Skin epidermis (tissue), 12 donors: ENCODE data around the gene UMPS.

Experiments
- H3K27ac ChIP-seq, 21 experiments: fragments of 200-600 bp; sonication (generic) in 11 of 21; one replicate each; pipeline ENCODE4 v1.5.0; 2020; ENCODE audit warnings: mild to moderate bottlenecking in 3 of 21, inconsistent platforms in 2 of 21, moderate library complexity in 2 of 21
- H3K4me3 ChIP-seq, 7 experiments: fragments of 200-600 bp; sonication (generic) in 2 of 7; one replicate each; pipeline ENCODE4 v1.5.0; 2020; ENCODE audit warnings: inconsistent platforms in 2 of 7, mild to moderate bottlenecking in 2 of 7, moderate library complexity in 1 of 7

Gene UMPS

GRCh38 chr3:124730129-124730940 lies at the start of gene UMPS:
TSS of gene UMPS (plus strand) at chr3:124730452. CDS start at chr3:124730472, 20 bp downstream.
- Histone ChIP-seq H3K4me3 (peak within 1 kb of the TSS; percentile 48 to 80 (median 69)), H3K27ac (peak within 1 kb of the TSS in 20 of 21 experiments; percentile 22 to 88 (median 78))

DNA sequence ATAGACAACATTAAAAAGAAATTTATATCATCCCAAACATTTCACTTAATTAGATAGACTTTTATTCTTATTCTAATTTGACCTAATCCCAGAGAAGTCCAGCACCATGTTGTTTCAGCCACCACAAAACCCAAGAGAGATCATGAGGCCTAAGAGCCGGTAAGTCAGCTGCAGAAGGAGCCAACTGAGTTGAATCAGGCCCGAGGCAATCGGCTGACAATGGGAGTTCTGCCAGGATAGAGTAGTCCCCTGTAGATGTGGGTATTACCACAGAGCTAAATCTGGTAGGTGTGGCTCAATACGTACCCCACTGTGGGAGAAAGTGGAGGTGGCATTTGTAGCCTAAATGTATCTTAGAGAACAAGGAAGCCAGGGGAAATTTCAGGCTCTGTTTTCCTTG lies 49.7 kb upstream of the UMPS start:
- Histone ChIP-seq H3K27ac (no peak overlapping the region), H3K4me3 (no peak overlapping the region)

GRCh38 chr3:124682263-124682662 lies 48.0 kb upstream of the UMPS start:
- no peak overlapping the region for H3K27ac ChIP-seq
- H3K4me3 ChIP-seq = no peak overlapping the region

GRCh38 chr3:124684459-124684858 lies 45.8 kb upstream of the UMPS start:
- no peak overlapping the region for H3K27ac ChIP-seq
- H3K4me3 ChIP-seq = no peak overlapping the region

DNA sequence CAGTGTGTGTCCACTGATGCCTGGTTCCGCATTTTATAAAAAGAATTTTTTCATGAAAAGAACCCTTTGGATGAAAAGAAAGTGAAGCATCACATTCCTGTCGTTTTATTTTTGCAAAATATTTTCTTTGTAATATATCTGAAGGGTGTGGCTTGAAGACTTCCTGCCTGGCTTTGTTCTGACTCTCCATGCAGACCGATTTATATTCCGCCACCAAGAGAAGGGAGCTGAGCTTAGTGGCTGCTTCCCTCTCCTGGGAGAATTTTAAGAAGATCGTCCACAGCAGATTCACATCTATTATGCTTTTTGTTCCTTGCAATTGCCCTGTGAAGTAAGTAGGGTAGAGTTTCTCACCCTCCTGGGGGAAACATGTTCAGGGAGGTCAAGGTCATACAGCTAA lies 45.2 kb upstream of the UMPS start:
- H3K27ac ChIP-seq = peak overlapping the region in 4 of 21 experiments; percentile 5 to 66 (median 49)

GRCh38 chr3:124685481-124685880 lies 44.8 kb upstream of the UMPS start:
- Histone ChIP-seq H3K27ac (peak overlapping the region in 8 of 21 experiments; percentile 5 to 66 (median 46)), H3K4me3 (no peak overlapping the region)

More for the DNA sequence above, 45.2 kb upstream of the UMPS start:
- H3K4me3 ChIP-seq = no peak overlapping the region

DNA sequence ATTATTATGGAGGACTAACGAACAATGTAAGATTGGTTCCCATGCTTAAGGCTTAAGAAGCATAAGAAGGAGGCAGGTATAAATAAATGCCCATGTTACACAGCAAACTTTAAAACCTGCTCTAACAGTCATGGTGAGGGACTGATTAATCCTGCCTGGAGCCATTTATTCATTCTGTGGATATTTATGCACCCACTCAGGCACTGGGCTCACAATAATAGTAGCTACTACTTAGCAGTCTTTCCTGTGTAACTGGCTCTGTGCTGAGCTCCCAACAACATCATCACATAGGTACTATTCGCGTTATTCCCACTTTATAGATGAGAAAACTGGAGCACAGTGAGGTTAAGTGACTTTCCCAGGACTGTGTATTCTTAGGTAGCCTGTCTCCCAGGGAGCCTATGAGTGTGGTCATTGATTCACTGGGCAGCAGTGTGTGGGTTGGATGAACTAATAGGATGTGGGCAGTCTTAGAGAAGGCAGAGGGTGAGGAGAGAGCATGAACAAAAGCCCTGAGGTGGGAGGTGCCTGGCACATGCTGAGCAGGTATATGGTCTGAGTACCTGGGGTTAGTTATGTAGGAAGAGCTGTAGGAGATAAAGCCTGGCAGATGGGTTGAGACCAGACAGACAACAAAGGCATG lies 44.1 kb upstream of the UMPS start:
- H3K27ac ChIP-seq = peak overlapping the region in 9 of 21 experiments; percentile 5 to 63 (median 44)
- no peak overlapping the region for H3K4me3 ChIP-seq

GRCh38 chr3:124688581-124689454 lies 41.4 kb upstream of the UMPS start:
- no peak overlapping the region for H3K4me3 ChIP-seq
- no peak overlapping the region for H3K27ac ChIP-seq

GRCh38 chr3:124691599-124691998 lies 38.7 kb upstream of the UMPS start:
- H3K4me3 ChIP-seq = no peak overlapping the region
- H3K27ac ChIP-seq = no peak overlapping the region

DNA sequence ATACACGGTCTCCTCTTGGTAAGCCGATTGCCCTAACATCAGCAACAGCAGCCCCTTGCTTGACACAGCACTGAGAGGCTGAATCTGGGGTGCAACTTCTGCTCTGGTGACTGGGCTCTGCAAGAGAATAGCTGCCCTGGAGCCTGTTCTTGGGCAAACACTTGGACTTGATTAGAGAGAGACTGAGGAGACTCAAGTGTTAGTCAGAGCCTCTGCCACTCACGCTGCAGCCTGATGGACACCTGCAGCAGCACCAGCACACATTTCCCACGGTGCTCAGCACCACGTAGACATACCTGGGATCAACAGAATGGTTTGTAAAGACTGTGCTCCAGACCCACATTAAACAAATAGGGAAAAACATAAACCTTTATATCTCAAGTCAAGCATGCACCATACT lies 35.8 kb upstream of the UMPS start:
- Histone ChIP-seq H3K4me3 (no peak overlapping the region), H3K27ac (no peak overlapping the region)

DNA sequence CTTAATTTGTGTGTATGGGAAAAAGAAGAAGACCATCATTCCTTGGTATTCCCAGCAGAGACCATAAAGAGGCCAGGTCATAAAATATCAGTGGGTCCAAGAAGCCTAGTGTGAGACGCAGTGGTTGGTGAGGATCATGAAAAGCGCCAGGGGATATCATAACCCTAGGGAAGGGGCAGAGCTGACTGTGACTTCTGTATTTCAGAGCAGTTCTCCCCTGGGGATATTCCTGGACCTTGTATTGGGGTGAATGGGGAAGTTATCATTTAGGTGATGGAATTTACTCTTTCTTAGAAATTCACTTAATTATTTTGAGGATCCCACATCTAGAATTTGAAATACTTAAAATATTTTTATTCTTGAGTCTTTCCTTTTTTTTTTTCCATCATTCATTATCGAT lies 34.9 kb upstream of the UMPS start:
- Histone ChIP-seq H3K4me3 (no peak overlapping the region), H3K27ac (no peak overlapping the region)

DNA sequence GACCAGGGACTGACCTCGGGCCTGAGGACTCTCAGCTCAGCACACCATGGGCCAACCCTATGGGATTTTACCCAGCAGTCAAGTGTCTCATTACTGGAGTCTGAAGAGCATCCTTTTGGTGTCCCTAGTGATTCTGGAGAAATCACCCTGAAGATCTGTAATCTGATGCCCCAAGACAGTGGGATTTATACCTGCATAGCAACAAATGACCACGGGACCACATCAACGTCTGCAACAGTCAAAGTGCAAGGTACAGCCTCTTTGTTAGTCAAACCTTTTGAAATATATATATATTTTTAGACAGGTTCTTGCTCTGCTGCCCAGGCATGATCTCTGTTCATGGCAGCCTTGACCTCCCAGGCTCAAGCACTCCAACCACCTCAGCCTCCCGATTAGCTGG lies 34.2 kb upstream of the UMPS start:
- Histone ChIP-seq H3K27ac (no peak overlapping the region), H3K4me3 (no peak overlapping the region)

DNA sequence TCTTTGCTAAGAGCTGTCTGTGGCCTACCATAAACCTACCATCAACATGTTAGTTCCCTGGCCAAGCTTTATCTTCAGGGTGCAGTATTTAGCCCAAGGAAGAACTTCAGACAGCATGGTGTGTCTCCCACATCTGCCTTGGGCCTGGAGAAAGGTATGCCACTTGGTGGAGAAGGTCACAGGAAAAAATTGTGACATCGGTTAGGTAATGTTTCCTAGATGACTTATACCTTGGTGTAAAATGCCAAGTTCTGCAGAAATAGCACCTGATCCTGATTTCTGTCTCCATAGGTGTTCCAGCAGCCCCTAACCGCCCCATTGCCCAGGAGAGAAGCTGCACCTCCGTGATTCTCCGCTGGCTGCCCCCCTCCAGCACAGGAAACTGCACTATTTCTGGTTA lies 33.0 kb upstream of the UMPS start:
- no peak overlapping the region for H3K27ac ChIP-seq
- H3K4me3 ChIP-seq = no peak overlapping the region

GRCh38 chr3:124698030-124698770 lies 32.1 kb upstream of the UMPS start:
- Histone ChIP-seq H3K27ac (no peak overlapping the region), H3K4me3 (no peak overlapping the region)

GRCh38 chr3:124699051-124699450 lies 31.2 kb upstream of the UMPS start:
- Histone ChIP-seq H3K27ac (no peak overlapping the region), H3K4me3 (no peak overlapping the region)

- no peak overlapping the region for H3K27ac ChIP-seq
- H3K4me3 ChIP-seq = no peak overlapping the region
Measured at GRCh38 chr3:124699686-124700396, 30.4 kb upstream of the UMPS start.

DNA sequence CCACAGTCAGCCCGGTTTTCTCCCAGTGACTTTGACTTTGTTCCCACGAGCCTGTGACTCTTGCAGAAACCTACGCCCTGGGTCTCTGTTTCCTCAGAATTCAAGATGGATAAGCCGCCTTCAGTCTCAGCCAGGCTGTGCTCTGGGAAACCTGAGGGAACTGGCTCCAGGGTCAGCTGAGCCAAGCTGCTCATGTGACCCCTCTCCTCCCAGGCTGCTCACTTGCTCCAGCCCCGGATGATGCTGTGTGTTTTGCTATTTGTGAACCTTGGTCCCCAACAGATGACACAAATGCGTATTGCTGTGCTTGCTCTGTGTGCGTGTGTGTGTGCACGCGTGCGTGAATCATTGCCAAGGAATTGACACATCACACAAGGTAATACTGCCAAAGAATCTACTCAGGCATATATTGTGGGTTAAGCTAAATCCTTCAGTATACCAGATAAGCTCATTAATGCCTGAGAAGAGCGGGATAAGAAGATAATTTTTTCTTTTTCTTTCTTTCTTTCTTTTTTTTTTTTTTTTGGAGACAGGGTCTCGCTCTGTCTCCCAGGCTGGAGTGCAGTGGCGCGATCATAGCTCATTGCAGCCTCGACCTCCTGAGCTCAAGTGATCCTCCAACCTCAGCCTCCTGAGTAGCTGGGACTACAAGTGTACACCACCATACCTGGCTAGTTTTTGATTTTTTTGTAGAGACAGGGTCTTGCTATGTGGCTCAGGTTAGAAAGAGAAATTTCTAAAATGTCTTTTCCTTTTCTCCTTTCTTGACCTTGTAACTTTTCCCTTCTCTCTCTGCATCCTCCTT lies 29.2 kb upstream of the UMPS start:
- H3K4me3 ChIP-seq = no peak overlapping the region
- no peak overlapping the region for H3K27ac ChIP-seq

- no peak overlapping the region for H3K27ac ChIP-seq
Measured at GRCh38 chr3:124701687-124702086, 28.6 kb upstream of the UMPS start.

More at GRCh38 chr3:124701687-124702086, 28.6 kb upstream of the UMPS start:
- no peak overlapping the region for H3K4me3 ChIP-seq
